Gastrocnemius medialis (tissue), 4 donors: ENCODE measurements around the gene ANKRD13B. TPM values are rescaled to one million over a fixed set of nuclear protein-coding genes. Genes with fewer than 3 reads are reported as not detected.

Source experiments
- ATAC-seq, 2 donors: fragments of 150-250 bp; one replicate each; pipeline ENCODE4 v1.9.1; 2016
- DNase-seq, 2 donors: peaks; one replicate each; pipeline ENCODE4 v3.0.0-alpha.2; 2019
- H3K27ac ChIP-seq, 4 donors: fragments of 200-600 bp; sonication (generic); 1 replicate in 1 of 4; 2 replicates in 3 of 4; pipeline ENCODE4 v1.5.1; 2016 to 2018; ENCODE audit warnings: mild to moderate bottlenecking in 2 of 4, moderate library complexity in 1 of 4
- H3K27me3 ChIP-seq, 3 donors: fragments of 200-600 bp; sonication (generic) in 2 of 3; 1 replicate in 1 of 3; 2 replicates in 2 of 3; pipeline versions ENCODE4 v1.5.1 to v1.6.0; 2016 to 2019; ENCODE audit warnings: mild to moderate bottlenecking in 1 of 3, moderate library complexity in 1 of 3
- H3K36me3 ChIP-seq, 2 donors: fragments of 200-600 bp; sonication (generic) in 1 of 2; one replicate each; pipeline ENCODE4 v1.5.1; 2017 to 2018
- H3K4me1 ChIP-seq, 2 donors: fragments of 200-600 bp; sonication (generic) in 1 of 2; one replicate each; pipeline ENCODE4 v1.5.1; 2016 to 2017; ENCODE audit warnings: mild to moderate bottlenecking in 2 of 2
- H3K4me3 ChIP-seq, 4 donors: fragments of 200-600 bp; sonication (generic) in 3 of 4; 1 replicate in 1 of 4; 2 replicates in 3 of 4; pipeline ENCODE4 v1.5.1; 2016 to 2019; ENCODE audit warnings: mild to moderate bottlenecking in 2 of 4
- H3K9me3 ChIP-seq, 3 donors: fragments of 200-600 bp; sonication (generic) in 2 of 3; 1 replicate in 1 of 3; 2 replicates in 2 of 3; pipeline ENCODE4 v1.5.1; 2016 to 2019
- CTCF ChIP-seq, 5 experiments: fragments of 450-650 bp in 3 of 5; fragments of 200-600 bp in 2 of 5; sonication (generic) in 2 of 5; IDR thresholded peaks in 4 of 5; conservative IDR thresholded peaks in 1 of 5; 1 replicate in 4 of 5; 2 replicates in 1 of 5; pipeline ENCODE4 v1.5.1; 2016 to 2019; ENCODE audit warnings: antibody characterized with exemption in 5 of 5, mild to moderate bottlenecking in 3 of 5, moderate library complexity in 3 of 5
- POLR2A ChIP-seq, 2 donors: fragments of 450-650 bp; IDR thresholded peaks; one replicate each; pipeline ENCODE4 v1.6.1; 2017; ENCODE audit warnings: antibody characterized with exemption in 2 of 2, mild to moderate bottlenecking in 2 of 2, moderate library complexity in 2 of 2
- in situ Hi-C, 4 donors: fragments of 200-750 bp; cut with MboI; loops; one replicate each; pipeline versions ENCODE4 v1.15.0 to v1.8.0; 2017; ENCODE audit warnings: low sequenced_read_pairs in 4 of 4
- intact Hi-C: fragments of 100-400 bp; cut with DNase I; formaldehyde crosslinking; loops from one replicate; pipeline ENCODE4 v1.15.1; 2023; ENCODE audit warnings: low total_unique reads
- total RNA-seq, 4 donors: library from RNA; depleted of rRNA; stranded (reverse); fragments of >200 nt; gene quantifications; one replicate each; pipeline versions ENCODE4 v1.1.0 to v1.2.3, GENCODE V29; 2016

The ANKRD13B gene
- total RNA-seq, 4 donors from 2014 or later, result 8.2 to 11.5 (median 9.2) TPM

DNA sequence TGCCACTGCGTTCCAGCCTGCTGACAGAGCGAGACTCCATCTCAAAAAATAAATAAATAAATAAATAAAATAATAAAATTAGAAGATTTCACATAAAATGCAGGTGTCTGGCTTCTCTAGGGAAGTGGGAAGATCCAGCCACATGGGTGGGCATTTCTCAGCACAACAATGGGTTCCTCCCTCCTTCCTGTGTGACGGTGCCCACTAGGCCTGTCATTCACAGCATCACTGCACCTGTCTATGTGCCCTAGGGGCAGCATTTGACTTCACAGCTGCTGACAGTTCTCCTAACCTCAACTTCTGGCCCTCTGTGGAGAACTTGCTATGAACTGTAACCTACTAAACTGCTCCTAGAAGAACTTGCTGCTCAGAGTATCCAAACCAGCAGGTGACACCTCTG, 29.1 kb upstream of the ANKRD13B start:
- DNase-seq (no peak), ATAC-seq (no peak)
- no peaks in the 10 kb centered on the region for H3K9me3 ChIP-seq
- intact Hi-C loops (loop anchor here (10.0 kb wide), 1 partner anchor 419 kb away; no protein-coding TSS in a partner anchor), in situ Hi-C loops (loop anchor here in 1 of 4 donors (25.0 kb wide), 1 partner anchor 373 kb away; the partner anchor contains the start of genes EFCAB5 and SSH2)
- H3K4me3 ChIP-seq, result no peak overlapping the region
- TF ChIP-seq POLR2A (IDR thresholded peaks at IDR 0.05) (no peak), CTCF (IDR thresholded peaks at IDR 0.05 in 4 of 5, conservative IDR thresholded peaks at IDR 0.05 in 1 of 5) (no peak)
- H3K36me3 ChIP-seq, result no peaks in the 10 kb centered on the region
- H3K27ac ChIP-seq, result no peak overlapping the region
- peaks cover 0 to 5% (median 0%) of the 10 kb centered on the region in 3 donors for H3K27me3 ChIP-seq
- peaks cover 5 to 11% of the 10 kb centered on the region in 2 donors for H3K4me1 ChIP-seq

GRCh38 chr17:29565643-29566472, 27.1 kb upstream of the ANKRD13B start:
- H3K9me3 ChIP-seq, result no peaks in the 10 kb centered on the region
- DNase-seq (peak in 1 of 2 donors; percentile 20), ATAC-seq (no peak)
- H3K4me3 ChIP-seq, result peak overlapping the region; percentile 66 to 82 (median 79)
- no peak overlapping the region for H3K27ac ChIP-seq
- in situ Hi-C loops, result loop anchor here in 1 of 4 donors (25.0 kb wide), 1 partner anchor 371 kb away; the partner anchor contains the start of genes EFCAB5 and SSH2
- no peak for TF ChIP-seq CTCF (IDR thresholded peaks at IDR 0.05 in 4 of 5, conservative IDR thresholded peaks at IDR 0.05 in 1 of 5)
- no peak for TF ChIP-seq POLR2A (IDR thresholded peaks at IDR 0.05)
- H3K4me1 ChIP-seq, result peaks cover 12 to 21% of the 10 kb centered on the region in 2 donors
- H3K36me3 ChIP-seq, result no peaks in the 10 kb centered on the region
- intact Hi-C loops, result loop anchor here (5.0 to 10.0 kb wide), 2 partner anchors 366 to 421 kb away; partner anchors contain the start of gene SSH2
- peaks cover 0 to 5% (median 0%) of the 10 kb centered on the region in 3 donors for H3K27me3 ChIP-seq

- TF ChIP-seq POLR2A (IDR thresholded peaks at IDR 0.05), result peak; percentile 48 to 68
- TF ChIP-seq CTCF (IDR thresholded peaks at IDR 0.05 in 4 of 5, conservative IDR thresholded peaks at IDR 0.05 in 1 of 5), result no peak
- in situ Hi-C loops, result loop anchor here in 1 of 4 donors (25.0 kb wide), 1 partner anchor 371 kb away; the partner anchor contains the start of genes EFCAB5 and SSH2
- Histone ChIP-seq H3K4me1 (peaks cover 12 to 21% of the 10 kb centered on the region in 2 donors), H3K36me3 (no peaks in the 10 kb centered on the region), H3K4me3 (peak within 1 kb of the TSS; percentile 66 to 82 (median 79)), H3K27me3 (peaks cover 0 to 5% (median 0%) of the 10 kb centered on the region in 3 donors), H3K9me3 (no peaks in the 10 kb centered on the region), H3K27ac (peak within 1 kb of the TSS; percentile 85 to 93 (median 86))
- intact Hi-C loops, result loop anchor here (5.0 to 10.0 kb wide), 2 partner anchors 366 to 422 kb away; partner anchors contain the start of gene SSH2
- ATAC-seq, result peak; percentile 22 to 36
- peak in 1 of 2 donors; percentile 48 for DNase-seq
Observed at GRCh38 chr17:29566473-29567303, 26.2 kb upstream of the ANKRD13B start, which contains the start of gene ABHD15. Gene ABHD15, minus strand, starts transcription at chr17:29567037. Its CDS starts 71 bp downstream, at chr17:29566966.

DNA sequence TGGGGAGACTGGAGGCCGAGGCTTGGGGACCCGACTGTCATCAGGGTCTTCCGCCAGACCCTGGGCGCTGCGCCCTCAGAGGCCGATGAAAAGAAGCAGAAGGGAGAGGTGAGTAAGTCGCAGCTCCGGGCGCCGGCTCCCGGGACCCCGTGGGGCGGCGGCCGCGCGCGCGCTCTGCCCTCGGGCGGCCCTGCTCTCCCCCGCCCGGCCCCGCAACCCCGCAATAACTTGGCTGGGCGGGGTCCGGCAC, 25.7 kb upstream of the ANKRD13B start:
- intact Hi-C loops (loop anchor here (5.0 to 10.0 kb wide), 2 partner anchors 365 to 422 kb away; partner anchors contain the start of gene SSH2), in situ Hi-C loops (loop anchor here in 1 of 4 donors (25.0 kb wide), 1 partner anchor 370 kb away; the partner anchor contains the start of genes EFCAB5 and SSH2)
- DNase-seq (no peak), ATAC-seq (peak; percentile 4 to 5)
- no peaks in the 10 kb centered on the region for H3K9me3 ChIP-seq
- TF ChIP-seq CTCF (IDR thresholded peaks at IDR 0.05 in 4 of 5, conservative IDR thresholded peaks at IDR 0.05 in 1 of 5), result no peak
- no peak for TF ChIP-seq POLR2A (IDR thresholded peaks at IDR 0.05)
- H3K27ac ChIP-seq, result peak overlapping the region; percentile 85 to 93 (median 86)
- no peaks in the 10 kb centered on the region for H3K36me3 ChIP-seq
- peaks cover 0 to 5% (median 0%) of the 10 kb centered on the region in 3 donors for H3K27me3 ChIP-seq
- peak overlapping the region; percentile 66 to 82 (median 79) for H3K4me3 ChIP-seq
- H3K4me1 ChIP-seq, result peaks cover 12 to 25% of the 10 kb centered on the region in 2 donors
